ENCODE measurements around the gene GPR146. TPM values are rescaled to one million over a fixed set of nuclear protein-coding genes. Genes with fewer than 3 reads are reported as not detected.

Gene GPR146
- total and polyA plus RNA-seq, 2 of the 13 experiments (the other 11 are each of a cell fraction or from before 2014, with no cell fraction given) = 2.0 to 15.9 TPM

DNA sequence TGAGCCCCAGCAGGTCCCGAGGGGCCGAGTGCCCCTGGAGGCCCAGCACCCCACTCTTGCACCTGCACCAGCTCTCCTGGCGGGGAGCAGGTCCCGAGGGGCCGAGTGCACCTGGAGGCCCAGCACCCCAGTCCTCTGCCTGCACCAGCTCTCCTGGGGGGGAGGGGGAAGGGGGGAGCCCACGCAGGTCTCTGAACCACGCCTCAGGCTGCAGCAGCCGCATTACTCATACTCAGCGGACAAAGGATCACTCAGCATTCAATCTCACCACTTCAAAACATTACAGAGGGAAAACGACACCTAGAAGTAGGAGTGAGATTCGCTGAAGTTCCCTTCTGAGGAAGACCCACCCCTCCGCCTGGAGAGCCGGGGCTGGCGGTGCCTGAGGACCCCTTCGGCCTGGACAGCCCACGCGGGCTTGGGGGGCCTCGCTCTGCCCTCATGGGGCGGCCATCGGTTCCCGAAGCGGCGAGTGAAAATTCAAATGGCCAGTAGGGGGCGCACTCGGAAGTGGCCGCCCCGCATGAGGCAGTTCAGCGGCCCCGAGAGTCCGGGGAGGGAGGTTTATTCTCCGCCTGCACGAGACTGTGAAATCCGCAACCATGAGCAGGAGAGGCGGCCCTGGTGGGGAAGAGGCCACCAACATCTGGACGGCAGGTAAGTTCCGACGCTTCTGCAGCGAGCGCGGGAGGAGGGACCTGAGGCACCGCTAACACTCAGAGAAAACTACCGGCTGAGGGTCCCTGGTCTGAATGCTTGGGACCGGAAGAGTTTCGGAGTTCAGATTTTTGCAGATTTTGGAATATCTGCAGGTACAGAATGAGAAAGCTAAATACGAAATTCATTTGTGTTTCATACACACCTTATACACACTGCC is 42.5 kb downstream of the GPR146 start (continued):
- TF ChIP-seq, protein P1, sequence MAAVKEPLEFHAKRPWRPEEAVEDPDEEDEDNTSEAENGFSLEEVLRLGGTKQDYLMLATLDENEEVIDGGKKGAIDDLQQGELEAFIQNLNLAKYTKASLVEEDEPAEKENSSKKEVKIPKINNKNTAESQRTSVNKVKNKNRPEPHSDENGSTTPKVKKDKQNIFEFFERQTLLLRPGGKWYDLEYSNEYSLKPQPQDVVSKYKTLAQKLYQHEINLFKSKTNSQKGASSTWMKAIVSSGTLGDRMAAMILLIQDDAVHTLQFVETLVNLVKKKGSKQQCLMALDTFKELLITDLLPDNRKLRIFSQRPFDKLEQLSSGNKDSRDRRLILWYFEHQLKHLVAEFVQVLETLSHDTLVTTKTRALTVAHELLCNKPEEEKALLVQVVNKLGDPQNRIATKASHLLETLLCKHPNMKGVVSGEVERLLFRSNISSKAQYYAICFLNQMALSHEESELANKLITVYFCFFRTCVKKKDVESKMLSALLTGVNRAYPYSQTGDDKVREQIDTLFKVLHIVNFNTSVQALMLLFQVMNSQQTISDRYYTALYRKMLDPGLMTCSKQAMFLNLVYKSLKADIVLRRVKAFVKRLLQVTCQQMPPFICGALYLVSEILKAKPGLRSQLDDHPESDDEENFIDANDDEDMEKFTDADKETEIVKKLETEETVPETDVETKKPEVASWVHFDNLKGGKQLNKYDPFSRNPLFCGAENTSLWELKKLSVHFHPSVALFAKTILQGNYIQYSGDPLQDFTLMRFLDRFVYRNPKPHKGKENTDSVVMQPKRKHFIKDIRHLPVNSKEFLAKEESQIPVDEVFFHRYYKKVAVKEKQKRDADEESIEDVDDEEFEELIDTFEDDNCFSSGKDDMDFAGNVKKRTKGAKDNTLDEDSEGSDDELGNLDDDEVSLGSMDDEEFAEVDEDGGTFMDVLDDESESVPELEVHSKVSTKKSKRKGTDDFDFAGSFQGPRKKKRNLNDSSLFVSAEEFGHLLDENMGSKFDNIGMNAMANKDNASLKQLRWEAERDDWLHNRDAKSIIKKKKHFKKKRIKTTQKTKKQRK (IDR thresholded peaks at IDR 0.05; ENCODE audit: low read length) = no peak
- TF ChIP-seq TOE1 (CRISPR knock-in tag; IDR thresholded peaks at IDR 0.05) (no peak), ZNF431 (CRISPR knock-in tag; IDR thresholded peaks at IDR 0.05; ENCODE audit: borderline replicate concordance, low read depth) (no peak), ZNF260 (CRISPR knock-in tag; IDR thresholded peaks at IDR 0.05; ENCODE audit: borderline replicate concordance, low read depth) (no peak), ZNF879 (CRISPR knock-in tag; IDR thresholded peaks at IDR 0.05) (no peak), HMGA1 (CRISPR knock-in tag; conservative IDR thresholded peaks at IDR 0.05) (no peak), ZNF510 (CRISPR knock-in tag; IDR thresholded peaks at IDR 0.05; ENCODE audit: low read depth) (no peak), ZSCAN30 (CRISPR knock-in tag; IDR thresholded peaks at IDR 0.05) (peak; percentile 75; the same call in 1 of the 2 replicates), RFX1 (IDR thresholded peaks at IDR 0.05) (no peak), HOXA9 (CRISPR knock-in tag; IDR thresholded peaks at IDR 0.05; ENCODE audit: borderline replicate concordance) (no peak), ZNF816 (CRISPR knock-in tag; IDR thresholded peaks at IDR 0.05; ENCODE audit: borderline replicate concordance) (peak; percentile 71; the same call in 1 of the 2 replicates)
- TF ChIP-seq, protein P2, sequence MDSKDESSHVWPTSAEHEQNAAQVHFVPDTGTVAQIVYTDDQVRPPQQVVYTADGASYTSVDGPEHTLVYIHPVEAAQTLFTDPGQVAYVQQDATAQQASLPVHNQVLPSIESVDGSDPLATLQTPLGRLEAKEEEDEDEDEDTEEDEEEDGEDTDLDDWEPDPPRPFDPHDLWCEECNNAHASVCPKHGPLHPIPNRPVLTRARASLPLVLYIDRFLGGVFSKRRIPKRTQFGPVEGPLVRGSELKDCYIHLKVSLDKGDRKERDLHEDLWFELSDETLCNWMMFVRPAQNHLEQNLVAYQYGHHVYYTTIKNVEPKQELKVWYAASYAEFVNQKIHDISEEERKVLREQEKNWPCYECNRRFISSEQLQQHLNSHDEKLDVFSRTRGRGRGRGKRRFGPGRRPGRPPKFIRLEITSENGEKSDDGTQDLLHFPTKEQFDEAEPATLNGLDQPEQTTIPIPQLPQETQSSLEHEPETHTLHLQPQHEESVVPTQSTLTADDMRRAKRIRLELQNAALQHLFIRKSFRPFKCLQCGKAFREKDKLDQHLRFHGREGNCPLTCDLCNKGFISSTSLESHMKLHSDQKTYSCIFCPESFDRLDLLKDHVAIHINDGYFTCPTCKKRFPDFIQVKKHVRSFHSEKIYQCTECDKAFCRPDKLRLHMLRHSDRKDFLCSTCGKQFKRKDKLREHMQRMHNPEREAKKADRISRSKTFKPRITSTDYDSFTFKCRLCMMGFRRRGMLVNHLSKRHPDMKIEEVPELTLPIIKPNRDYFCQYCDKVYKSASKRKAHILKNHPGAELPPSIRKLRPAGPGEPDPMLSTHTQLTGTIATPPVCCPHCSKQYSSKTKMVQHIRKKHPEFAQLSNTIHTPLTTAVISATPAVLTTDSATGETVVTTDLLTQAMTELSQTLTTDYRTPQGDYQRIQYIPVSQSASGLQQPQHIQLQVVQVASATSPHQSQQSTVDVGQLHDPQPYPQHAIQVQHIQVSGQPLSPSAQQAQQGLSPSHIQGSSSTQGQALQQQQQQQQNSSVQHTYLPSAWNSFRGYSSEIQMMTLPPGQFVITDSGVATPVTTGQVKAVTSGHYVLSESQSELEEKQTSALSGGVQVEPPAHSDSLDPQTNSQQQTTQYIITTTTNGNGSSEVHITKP (CRISPR knock-in tag; IDR thresholded peaks at IDR 0.05; ENCODE audit: low read depth) = peak; percentile 37; the same call in 1 of the 2 replicates
- TF ChIP-seq, protein P3, sequence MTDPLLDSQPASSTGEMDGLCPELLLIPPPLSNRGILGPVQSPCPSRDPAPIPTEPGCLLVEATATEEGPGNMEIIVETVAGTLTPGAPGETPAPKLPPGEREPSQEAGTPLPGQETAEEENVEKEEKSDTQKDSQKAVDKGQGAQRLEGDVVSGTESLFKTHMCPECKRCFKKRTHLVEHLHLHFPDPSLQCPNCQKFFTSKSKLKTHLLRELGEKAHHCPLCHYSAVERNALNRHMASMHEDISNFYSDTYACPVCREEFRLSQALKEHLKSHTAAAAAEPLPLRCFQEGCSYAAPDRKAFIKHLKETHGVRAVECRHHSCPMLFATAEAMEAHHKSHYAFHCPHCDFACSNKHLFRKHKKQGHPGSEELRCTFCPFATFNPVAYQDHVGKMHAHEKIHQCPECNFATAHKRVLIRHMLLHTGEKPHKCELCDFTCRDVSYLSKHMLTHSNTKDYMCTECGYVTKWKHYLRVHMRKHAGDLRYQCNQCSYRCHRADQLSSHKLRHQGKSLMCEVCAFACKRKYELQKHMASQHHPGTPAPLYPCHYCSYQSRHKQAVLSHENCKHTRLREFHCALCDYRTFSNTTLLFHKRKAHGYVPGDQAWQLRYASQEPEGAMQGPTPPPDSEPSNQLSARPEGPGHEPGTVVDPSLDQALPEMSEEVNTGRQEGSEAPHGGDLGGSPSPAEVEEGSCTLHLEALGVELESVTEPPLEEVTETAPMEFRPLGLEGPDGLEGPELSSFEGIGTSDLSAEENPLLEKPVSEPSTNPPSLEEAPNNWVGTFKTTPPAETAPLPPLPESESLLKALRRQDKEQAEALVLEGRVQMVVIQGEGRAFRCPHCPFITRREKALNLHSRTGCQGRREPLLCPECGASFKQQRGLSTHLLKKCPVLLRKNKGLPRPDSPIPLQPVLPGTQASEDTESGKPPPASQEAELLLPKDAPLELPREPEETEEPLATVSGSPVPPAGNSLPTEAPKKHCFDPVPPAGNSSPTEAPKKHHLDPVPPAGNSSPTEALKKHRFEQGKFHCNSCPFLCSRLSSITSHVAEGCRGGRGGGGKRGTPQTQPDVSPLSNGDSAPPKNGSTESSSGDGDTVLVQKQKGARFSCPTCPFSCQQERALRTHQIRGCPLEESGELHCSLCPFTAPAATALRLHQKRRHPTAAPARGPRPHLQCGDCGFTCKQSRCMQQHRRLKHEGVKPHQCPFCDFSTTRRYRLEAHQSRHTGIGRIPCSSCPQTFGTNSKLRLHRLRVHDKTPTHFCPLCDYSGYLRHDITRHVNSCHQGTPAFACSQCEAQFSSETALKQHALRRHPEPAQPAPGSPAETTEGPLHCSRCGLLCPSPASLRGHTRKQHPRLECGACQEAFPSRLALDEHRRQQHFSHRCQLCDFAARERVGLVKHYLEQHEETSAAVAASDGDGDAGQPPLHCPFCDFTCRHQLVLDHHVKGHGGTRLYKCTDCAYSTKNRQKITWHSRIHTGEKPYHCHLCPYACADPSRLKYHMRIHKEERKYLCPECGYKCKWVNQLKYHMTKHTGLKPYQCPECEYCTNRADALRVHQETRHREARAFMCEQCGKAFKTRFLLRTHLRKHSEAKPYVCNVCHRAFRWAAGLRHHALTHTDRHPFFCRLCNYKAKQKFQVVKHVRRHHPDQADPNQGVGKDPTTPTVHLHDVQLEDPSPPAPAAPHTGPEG (CRISPR knock-in tag; IDR thresholded peaks at IDR 0.05) = no peak
- TF ChIP-seq, protein P4, sequence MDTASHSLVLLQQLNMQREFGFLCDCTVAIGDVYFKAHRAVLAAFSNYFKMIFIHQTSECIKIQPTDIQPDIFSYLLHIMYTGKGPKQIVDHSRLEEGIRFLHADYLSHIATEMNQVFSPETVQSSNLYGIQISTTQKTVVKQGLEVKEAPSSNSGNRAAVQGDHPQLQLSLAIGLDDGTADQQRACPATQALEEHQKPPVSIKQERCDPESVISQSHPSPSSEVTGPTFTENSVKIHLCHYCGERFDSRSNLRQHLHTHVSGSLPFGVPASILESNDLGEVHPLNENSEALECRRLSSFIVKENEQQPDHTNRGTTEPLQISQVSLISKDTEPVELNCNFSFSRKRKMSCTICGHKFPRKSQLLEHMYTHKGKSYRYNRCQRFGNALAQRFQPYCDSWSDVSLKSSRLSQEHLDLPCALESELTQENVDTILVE (CRISPR knock-in tag; IDR thresholded peaks at IDR 0.05) = no peak

Measured in HepG2 (cell line).